Transverse colon (tissue), 4 donors: ENCODE measurements around the gene PCNX1.

ENCODE experiments used
- EP300 ChIP-seq: sonication (generic); formaldehyde crosslinking; IDR thresholded peaks from one replicate; pipeline ENCODE4 v1.6.1; 2017; ENCODE audit warnings: antibody characterized with exemption, low read depth
- POLR2A ChIP-seq: fragments of 450-650 bp; IDR thresholded peaks from one replicate; pipeline ENCODE4 v1.6.1; 2016; ENCODE audit warnings: antibody characterized with exemption, mild to moderate bottlenecking, moderate library complexity
- POLR2AphosphoS5 ChIP-seq, 3 donors: sonication (generic); formaldehyde crosslinking; IDR thresholded peaks; one replicate each; pipeline ENCODE4 v1.6.1; 2016; ENCODE audit warnings: antibody characterized with exemption in 3 of 3
- TF ChIP-seq, protein P1 (sequence below), 5 experiments: fragments of 200-600 bp in 3 of 5; fragments of 450-650 bp in 2 of 5; sonication (generic) in 3 of 5; IDR thresholded peaks; 1 replicate in 2 of 5; 2 replicates in 3 of 5; pipeline ENCODE4 v1.5.1; 2016 to 2017; ENCODE audit warnings: antibody characterized with exemption in 5 of 5, inconsistent platforms in 3 of 5, mild to moderate bottlenecking in 2 of 5, moderate library complexity in 1 of 5

GRCh38 chr14:70879448-70879847, 27.8 kb upstream of the PCNX1 start:
- TF ChIP-seq, protein P1, sequence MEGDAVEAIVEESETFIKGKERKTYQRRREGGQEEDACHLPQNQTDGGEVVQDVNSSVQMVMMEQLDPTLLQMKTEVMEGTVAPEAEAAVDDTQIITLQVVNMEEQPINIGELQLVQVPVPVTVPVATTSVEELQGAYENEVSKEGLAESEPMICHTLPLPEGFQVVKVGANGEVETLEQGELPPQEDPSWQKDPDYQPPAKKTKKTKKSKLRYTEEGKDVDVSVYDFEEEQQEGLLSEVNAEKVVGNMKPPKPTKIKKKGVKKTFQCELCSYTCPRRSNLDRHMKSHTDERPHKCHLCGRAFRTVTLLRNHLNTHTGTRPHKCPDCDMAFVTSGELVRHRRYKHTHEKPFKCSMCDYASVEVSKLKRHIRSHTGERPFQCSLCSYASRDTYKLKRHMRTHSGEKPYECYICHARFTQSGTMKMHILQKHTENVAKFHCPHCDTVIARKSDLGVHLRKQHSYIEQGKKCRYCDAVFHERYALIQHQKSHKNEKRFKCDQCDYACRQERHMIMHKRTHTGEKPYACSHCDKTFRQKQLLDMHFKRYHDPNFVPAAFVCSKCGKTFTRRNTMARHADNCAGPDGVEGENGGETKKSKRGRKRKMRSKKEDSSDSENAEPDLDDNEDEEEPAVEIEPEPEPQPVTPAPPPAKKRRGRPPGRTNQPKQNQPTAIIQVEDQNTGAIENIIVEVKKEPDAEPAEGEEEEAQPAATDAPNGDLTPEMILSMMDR (IDR thresholded peaks at IDR 0.05), result no peak
- TF ChIP-seq POLR2AphosphoS5 (IDR thresholded peaks at IDR 0.05) (no peak), EP300 (no peak), POLR2A (no peak)
